Measurements from ENCODE around the gene NHEJ1. TPM values are rescaled to one million over a fixed set of nuclear protein-coding genes. Genes with fewer than 3 reads are reported as not detected.

Gene NHEJ1
- total and polyA plus RNA-seq, 2 of the 13 experiments (the other 11 are each of a cell fraction or from before 2014, with no cell fraction given) = 30.0 to 30.7 TPM

- in situ Hi-C loops (cut with HindIII; ENCODE audit: extremely low pct_ligation_motif_present, low pct_unique_long_range_greater_than_20kb) = no loop called here
- Histone ChIP-seq H3K79me2 (ENCODE audit: insufficient read depth, low read length) (no peaks in the 10 kb centered on the region), H3K4me2 (ENCODE audit: low read depth, low read length) (no peak overlapping the region), H3K27ac (ENCODE audit: extremely low read length, insufficient read depth, low read length) (no peak overlapping the region), H3K4me1 (ENCODE audit: insufficient read depth, low read length) (peaks cover 72% of the 10 kb centered on the region), H3K36me3 (replicated peaks in 1 of 2; ENCODE audit: control insufficient read depth in 1 of 2, insufficient read depth in 2 of 2, low read length in 2 of 2) (no peaks in the 10 kb centered on the region), H2AFZ (ENCODE audit: low read length) (no peak overlapping the region), H3K9ac (ENCODE audit: insufficient read depth, low read depth, low read length) (no peak overlapping the region), H4K20me1 (ENCODE audit: insufficient read depth, low read length) (no peaks in the 10 kb centered on the region), H3K9me3 (ENCODE audit: low read length) (no peaks in the 10 kb centered on the region), H3K27me3 (ENCODE audit: control insufficient read depth in 1 of 2, insufficient read depth in 2 of 2, low read length in 2 of 2) (no peaks in the 10 kb centered on the region), H3K4me3 (replicated peaks in 1 of 3; ENCODE audit: insufficient read depth in 1 of 3, low read depth in 2 of 3, low read length in 3 of 3) (no peak overlapping the region)
- 91% methylated on average over 8 of the region's 8 CpGs for WGBS (ENCODE audit: low lambda C conversion rate)
- POLR2A ChIA-PET = no interaction called here
- ATAC-seq (no peak), DNase-seq (ENCODE audit: low spot score) (no peak), FAIRE-seq (no peak)
- BruUV-seq (replicated peaks) = no TSS peak
- no peak for TF ChIP-seq RERE (CRISPR knock-in tag; IDR thresholded peaks at IDR 0.05; ENCODE audit: low read depth)
- no peak for TF ChIP-seq ZNF44 (CRISPR knock-in tag; IDR thresholded peaks at IDR 0.05)
- CTCF ChIA-PET (ENCODE audit: low intra/inter-chr PET ratio, low total read pairs) = no interaction called here
- intact Hi-C loops (cut with micrococcal nuclease; ENCODE audit: unreplicated experiment) = no loop called here
These were observed 52.9 kb downstream of the NHEJ1 start for GRCh38 chr2:219107758-219108157.

- BruUV-seq (replicated peaks) = no TSS peak
- Histone ChIP-seq H3K9me3 (ENCODE audit: low read length) (no peaks in the 10 kb centered on the region), H3K9ac (ENCODE audit: insufficient read depth, low read depth, low read length) (no peak overlapping the region), H3K27ac (ENCODE audit: extremely low read length, insufficient read depth, low read length) (no peak overlapping the region), H3K36me3 (replicated peaks in 1 of 2; ENCODE audit: control insufficient read depth in 1 of 2, insufficient read depth in 2 of 2, low read length in 2 of 2) (no peaks in the 10 kb centered on the region), H3K4me3 (replicated peaks in 1 of 3; ENCODE audit: insufficient read depth in 1 of 3, low read depth in 2 of 3, low read length in 3 of 3) (no peak overlapping the region), H3K4me2 (ENCODE audit: low read depth, low read length) (peak overlapping the region; percentile 25), H4K20me1 (ENCODE audit: insufficient read depth, low read length) (no peaks in the 10 kb centered on the region), H2AFZ (ENCODE audit: low read length) (no peak overlapping the region), H3K79me2 (ENCODE audit: insufficient read depth, low read length) (no peaks in the 10 kb centered on the region), H3K27me3 (ENCODE audit: control insufficient read depth in 1 of 2, insufficient read depth in 2 of 2, low read length in 2 of 2) (no peaks in the 10 kb centered on the region), H3K4me1 (ENCODE audit: insufficient read depth, low read length) (peaks cover 57% of the 10 kb centered on the region)
- DNase-seq (ENCODE audit: low spot score) (peak; percentile 56), ATAC-seq (peak; percentile 63), FAIRE-seq (peak; percentile 46)
- WGBS (ENCODE audit: low lambda C conversion rate) = 22% methylated on average over 3 of the region's 3 CpGs
- ChIA-PET CTCF (ENCODE audit: low intra/inter-chr PET ratio, low total read pairs) (no interaction called here), POLR2A (no interaction called here)
- in situ Hi-C loops (cut with HindIII; ENCODE audit: extremely low pct_ligation_motif_present, low pct_unique_long_range_greater_than_20kb) = no loop called here
- intact Hi-C loops (cut with micrococcal nuclease; ENCODE audit: unreplicated experiment) = no loop called here
- TF ChIP-seq CEBPG (CRISPR knock-in tag; IDR thresholded peaks at IDR 0.05) = no peak
- TF ChIP-seq ZBTB7B (CRISPR knock-in tag; IDR thresholded peaks at IDR 0.05) = 0 out of 2 replicates have a peak, but pooled peaks have one; percentile 58
- no peak for TF ChIP-seq ZC3H13 (CRISPR knock-in tag; IDR thresholded peaks at IDR 0.05)
- peak; percentile 30; the same call in 1 of the 2 replicates for TF ChIP-seq TBX2 (CRISPR knock-in tag; IDR thresholded peaks at IDR 0.05; ENCODE audit: borderline replicate concordance)
- TF ChIP-seq ZNF224 (CRISPR knock-in tag; IDR thresholded peaks at IDR 0.05) = no peak
- TF ChIP-seq CBFB (CRISPR knock-in tag; IDR thresholded peaks at IDR 0.05) = no peak
- TF ChIP-seq FOXK2 (IDR thresholded peaks at IDR 0.05) = no peak
- TF ChIP-seq RARA (CRISPR knock-in tag; IDR thresholded peaks at IDR 0.05) = peak; percentile 72
- no peak for TF ChIP-seq ZNF3 (CRISPR knock-in tag; IDR thresholded peaks at IDR 0.05)
- peak; percentile 32; the same call in 1 of the 2 replicates for TF ChIP-seq CREM (IDR thresholded peaks at IDR 0.05)
- TF ChIP-seq CREM (CRISPR knock-in tag; IDR thresholded peaks at IDR 0.05) = no peak
- TF ChIP-seq NFE2 (CRISPR knock-in tag; IDR thresholded peaks at IDR 0.05) = no peak
- no peak for TF ChIP-seq HBP1 (CRISPR knock-in tag; IDR thresholded peaks at IDR 0.05; ENCODE audit: low read depth)
- TF ChIP-seq NCOA2 (CRISPR knock-in tag; IDR thresholded peaks at IDR 0.05) = 0 out of 2 replicates have a peak, but pooled peaks have one; percentile 33
These were observed 54.4 kb downstream of the NHEJ1 start for GRCh38 chr2:219106251-219106650.

Measured in HepG2 (cell line).